ENCODE measurements around the gene NT5C1A.

NT5C1A gene

GRCh38 chr1:39645411-39646043 lies 26.4 kb downstream of the NT5C1A start:
- Histone ChIP-seq H3K14ac (ENCODE audit: low read length) (no peak overlapping the region), H2BK12ac (ENCODE audit: low read length) (no peak overlapping the region), H3K9me3 (replicated peaks in 1 of 2; ENCODE audit: control insufficient read depth in 2 of 2, insufficient read depth in 1 of 2, low read depth in 1 of 2, low read length in 2 of 2) (no peaks in the 10 kb centered on the region), H2BK120ac (ENCODE audit: low read depth, low read length) (no peak overlapping the region), H2BK15ac (ENCODE audit: low read length) (peak overlapping the region; percentile 32), H3K23ac (ENCODE audit: low read depth, low read length, poor library complexity) (no peak overlapping the region), H3K27ac (replicated peaks; ENCODE audit: low read length) (no peak overlapping the region), H3K79me1 (ENCODE audit: low read depth, low read length) (no peaks in the 10 kb centered on the region), H2AFZ (ENCODE audit: low read length) (no peak overlapping the region), H2BK5ac (ENCODE audit: low read length) (no peak overlapping the region), H3K9ac (ENCODE audit: low read depth, low read length, poor library complexity) (no peak overlapping the region), H3K36me3 (replicated peaks in 1 of 2; ENCODE audit: control insufficient read depth in 2 of 2, insufficient read depth in 2 of 2, low read length in 2 of 2) (no peaks in the 10 kb centered on the region), H3K4ac (ENCODE audit: low read length) (no peak overlapping the region), H3K27me3 (ENCODE audit: control insufficient read depth in 3 of 3, insufficient read depth in 3 of 3, low read depth in 1 of 3, low read length in 3 of 3) (peaks cover 0 to 52% (median 0%) of the 10 kb centered on the region in 3 experiments), H3K4me2 (ENCODE audit: insufficient read depth, low read length, poor library complexity, severe bottlenecking) (no peak overlapping the region), H4K91ac (ENCODE audit: low read depth, low read length, poor library complexity) (no peak overlapping the region), H2AK5ac (ENCODE audit: low read depth, low read length) (peak overlapping the region; percentile 7), H3K4me1 (ENCODE audit: control insufficient read depth in 2 of 2, insufficient read depth in 1 of 2, low read depth in 1 of 2, low read length in 2 of 2) (peaks cover 0 to 15% of the 10 kb centered on the region in 2 donors), H4K8ac (ENCODE audit: low read depth, low read length) (no peak overlapping the region), H3K18ac (ENCODE audit: low read length) (no peak overlapping the region), H3K4me3 (ENCODE audit: low read length in 2 of 2) (no peak overlapping the region)
- DNase-seq (ENCODE audit: low spot score) = no peak
- no CpG with 5 or more reads among the region's 3 CpGs for WGBS, 2 donors (ENCODE audit: extremely low coverage in 2 of 2, insufficient read length in 2 of 2, insufficient replicate concordance in 1 of 2)

- Histone ChIP-seq H2BK15ac (ENCODE audit: low read length) (no peak overlapping the region), H2BK5ac (ENCODE audit: low read length) (no peak overlapping the region), H4K91ac (ENCODE audit: low read depth, low read length, poor library complexity) (no peak overlapping the region), H3K79me1 (ENCODE audit: low read depth, low read length) (no peaks in the 10 kb centered on the region), H3K36me3 (replicated peaks in 1 of 2; ENCODE audit: control insufficient read depth in 2 of 2, insufficient read depth in 2 of 2, low read length in 2 of 2) (no peaks in the 10 kb centered on the region), H3K4me1 (ENCODE audit: control insufficient read depth in 2 of 2, insufficient read depth in 1 of 2, low read depth in 1 of 2, low read length in 2 of 2) (peaks cover 0 to 16% of the 10 kb centered on the region in 2 donors), H3K4me2 (ENCODE audit: insufficient read depth, low read length, poor library complexity, severe bottlenecking) (no peak overlapping the region), H2BK12ac (ENCODE audit: low read length) (no peak overlapping the region), H3K14ac (ENCODE audit: low read length) (no peak overlapping the region), H3K4ac (ENCODE audit: low read length) (no peak overlapping the region), H3K27me3 (ENCODE audit: control insufficient read depth in 3 of 3, insufficient read depth in 3 of 3, low read depth in 1 of 3, low read length in 3 of 3) (peaks cover 2 to 69% (median 7%) of the 10 kb centered on the region in 3 experiments), H3K9me3 (replicated peaks in 1 of 2; ENCODE audit: control insufficient read depth in 2 of 2, insufficient read depth in 1 of 2, low read depth in 1 of 2, low read length in 2 of 2) (no peaks in the 10 kb centered on the region), H3K4me3 (ENCODE audit: low read length in 2 of 2) (no peak overlapping the region), H2AFZ (ENCODE audit: low read length) (no peak overlapping the region), H3K27ac (replicated peaks; ENCODE audit: low read length) (no peak overlapping the region), H3K18ac (ENCODE audit: low read length) (no peak overlapping the region), H2BK120ac (ENCODE audit: low read depth, low read length) (no peak overlapping the region), H3K9ac (ENCODE audit: low read depth, low read length, poor library complexity) (no peak overlapping the region), H4K8ac (ENCODE audit: low read depth, low read length) (no peak overlapping the region), H2AK5ac (ENCODE audit: low read depth, low read length) (no peak overlapping the region), H3K23ac (ENCODE audit: low read depth, low read length, poor library complexity) (no peak overlapping the region)
- no peak for DNase-seq (ENCODE audit: low spot score)
- no CpG with 5 or more reads among the region's 3 CpGs for WGBS, 2 donors (ENCODE audit: extremely low coverage in 2 of 2, insufficient read length in 2 of 2, insufficient replicate concordance in 1 of 2)
These were observed 28.2 kb downstream of the NT5C1A start for GRCh38 chr1:39643705-39644104.

- Histone ChIP-seq H4K91ac (ENCODE audit: low read depth, low read length, poor library complexity) (no peak overlapping the region), H2BK120ac (ENCODE audit: low read depth, low read length) (no peak overlapping the region), H3K36me3 (replicated peaks in 1 of 2; ENCODE audit: control insufficient read depth in 2 of 2, insufficient read depth in 2 of 2, low read length in 2 of 2) (no peaks in the 10 kb centered on the region), H3K4me3 (ENCODE audit: low read length in 2 of 2) (no peak overlapping the region), H3K9me3 (replicated peaks in 1 of 2; ENCODE audit: control insufficient read depth in 2 of 2, insufficient read depth in 1 of 2, low read depth in 1 of 2, low read length in 2 of 2) (no peaks in the 10 kb centered on the region), H3K4me2 (ENCODE audit: insufficient read depth, low read length, poor library complexity, severe bottlenecking) (no peak overlapping the region), H3K4ac (ENCODE audit: low read length) (no peak overlapping the region), H3K18ac (ENCODE audit: low read length) (no peak overlapping the region), H2BK15ac (ENCODE audit: low read length) (no peak overlapping the region), H2AFZ (ENCODE audit: low read length) (no peak overlapping the region), H3K27me3 (ENCODE audit: control insufficient read depth in 3 of 3, insufficient read depth in 3 of 3, low read depth in 1 of 3, low read length in 3 of 3) (peaks cover 2 to 71% (median 16%) of the 10 kb centered on the region in 3 experiments), H3K9ac (ENCODE audit: low read depth, low read length, poor library complexity) (no peak overlapping the region), H3K27ac (replicated peaks; ENCODE audit: low read length) (no peak overlapping the region), H4K8ac (ENCODE audit: low read depth, low read length) (no peak overlapping the region), H2AK5ac (ENCODE audit: low read depth, low read length) (no peak overlapping the region), H3K23ac (ENCODE audit: low read depth, low read length, poor library complexity) (no peak overlapping the region), H3K4me1 (ENCODE audit: control insufficient read depth in 2 of 2, insufficient read depth in 1 of 2, low read depth in 1 of 2, low read length in 2 of 2) (peaks cover 0 to 16% of the 10 kb centered on the region in 2 donors), H2BK5ac (ENCODE audit: low read length) (no peak overlapping the region), H3K79me1 (ENCODE audit: low read depth, low read length) (no peaks in the 10 kb centered on the region), H3K14ac (ENCODE audit: low read length) (no peak overlapping the region), H2BK12ac (ENCODE audit: low read length) (no peak overlapping the region)
- DNase-seq (ENCODE audit: low spot score) = no peak
- WGBS, 2 donors (ENCODE audit: extremely low coverage in 2 of 2, insufficient read length in 2 of 2, insufficient replicate concordance in 1 of 2) = no CpG with 5 or more reads among the region's 4 CpGs
These were observed 29.1 kb downstream of the NT5C1A start for GRCh38 chr1:39642796-39643195.

- Histone ChIP-seq H3K36me3 (replicated peaks in 1 of 2; ENCODE audit: control insufficient read depth in 2 of 2, insufficient read depth in 2 of 2, low read length in 2 of 2) (no peaks in the 10 kb centered on the region), H3K79me1 (ENCODE audit: low read depth, low read length) (no peaks in the 10 kb centered on the region), H3K18ac (ENCODE audit: low read length) (no peak overlapping the region), H4K91ac (ENCODE audit: low read depth, low read length, poor library complexity) (no peak overlapping the region), H3K4me3 (ENCODE audit: low read length in 2 of 2) (no peak overlapping the region), H3K4me2 (ENCODE audit: insufficient read depth, low read length, poor library complexity, severe bottlenecking) (no peak overlapping the region), H4K8ac (ENCODE audit: low read depth, low read length) (no peak overlapping the region), H3K4ac (ENCODE audit: low read length) (no peak overlapping the region), H2AFZ (ENCODE audit: low read length) (no peak overlapping the region), H2BK120ac (ENCODE audit: low read depth, low read length) (no peak overlapping the region), H3K23ac (ENCODE audit: low read depth, low read length, poor library complexity) (no peak overlapping the region), H3K27me3 (ENCODE audit: control insufficient read depth in 3 of 3, insufficient read depth in 3 of 3, low read depth in 1 of 3, low read length in 3 of 3) (peaks cover 2 to 82% (median 16%) of the 10 kb centered on the region in 3 experiments), H2BK12ac (ENCODE audit: low read length) (no peak overlapping the region), H3K9me3 (replicated peaks in 1 of 2; ENCODE audit: control insufficient read depth in 2 of 2, insufficient read depth in 1 of 2, low read depth in 1 of 2, low read length in 2 of 2) (no peaks in the 10 kb centered on the region), H3K27ac (replicated peaks; ENCODE audit: low read length) (no peak overlapping the region), H2AK5ac (ENCODE audit: low read depth, low read length) (no peak overlapping the region), H2BK5ac (ENCODE audit: low read length) (no peak overlapping the region), H2BK15ac (ENCODE audit: low read length) (no peak overlapping the region), H3K4me1 (ENCODE audit: control insufficient read depth in 2 of 2, insufficient read depth in 1 of 2, low read depth in 1 of 2, low read length in 2 of 2) (peaks cover 0 to 1% of the 10 kb centered on the region in 2 donors), H3K9ac (ENCODE audit: low read depth, low read length, poor library complexity) (no peak overlapping the region), H3K14ac (ENCODE audit: low read length) (no peak overlapping the region)
- no peak for DNase-seq (ENCODE audit: low spot score)
- no CpG with 5 or more reads among the region's 8 CpGs for WGBS, 2 donors (ENCODE audit: extremely low coverage in 2 of 2, insufficient read length in 2 of 2, insufficient replicate concordance in 1 of 2)
These were observed 31.0 kb downstream of the NT5C1A start for GRCh38 chr1:39640861-39641260.
